ENCODE measurements around the gene DHRS9.
A peak's percentile ranks its signal among the peaks of the same experiment; 100 is the strongest.

DHRS9 gene

DNA sequence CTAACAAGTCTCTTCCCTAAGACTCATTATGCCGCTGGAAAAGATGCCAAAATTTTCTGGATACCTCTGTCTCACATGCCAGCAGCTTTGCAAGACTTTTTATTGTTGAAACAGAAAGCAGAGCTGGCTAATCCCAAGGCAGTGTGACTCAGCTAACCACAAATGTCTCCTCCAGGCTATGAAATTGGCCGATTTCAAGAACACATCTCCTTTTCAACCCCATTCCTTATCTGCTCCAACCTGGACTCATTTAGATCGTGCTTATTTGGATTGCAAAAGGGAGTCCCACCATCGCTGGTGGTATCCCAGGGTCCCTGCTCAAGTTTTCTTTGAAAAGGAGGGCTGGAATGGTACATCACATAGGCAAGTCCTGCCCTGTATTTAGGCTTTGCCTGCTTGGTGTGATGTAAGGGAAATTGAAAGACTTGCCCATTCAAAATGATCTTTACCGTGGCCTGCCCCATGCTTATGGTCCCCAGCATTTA, 26.3 kb downstream of the DHRS9 start:
- H2BK12ac ChIP-seq (ENCODE audit: low read length), result no peak overlapping the region
- H3K9me3 ChIP-seq (ENCODE audit: insufficient read depth, low read depth, low read length), result no peaks in the 10 kb centered on the region
- H3K4ac ChIP-seq (ENCODE audit: low read depth, low read length), result no peak overlapping the region
- H3K27ac ChIP-seq (ENCODE audit: low read depth, low read length), result peak overlapping the region; percentile 38
- no CpG with 5 or more reads among the region's 5 CpGs for WGBS (ENCODE audit: extremely low coverage, insufficient coverage, insufficient read length)
- H3K14ac ChIP-seq (ENCODE audit: low read length), result no peak overlapping the region
- H2AK5ac ChIP-seq (ENCODE audit: low read length), result no peak overlapping the region
- no peaks in the 10 kb centered on the region for H3K36me3 ChIP-seq (ENCODE audit: control insufficient read depth in 1 of 2, insufficient read depth in 2 of 2, low read length in 2 of 2)
- no peaks in the 10 kb centered on the region for H3K79me2 ChIP-seq (ENCODE audit: control insufficient read depth, insufficient read depth, low read length, poor library complexity)
- H3K18ac ChIP-seq (ENCODE audit: low read length), result no peak overlapping the region
- no peak overlapping the region for H3K9ac ChIP-seq (ENCODE audit: low read length)
- H2AFZ ChIP-seq (ENCODE audit: insufficient read depth, low read length, poor library complexity), result no peak overlapping the region
- H4K91ac ChIP-seq (ENCODE audit: low read depth, low read length), result no peak overlapping the region
- H3K4me1 ChIP-seq (ENCODE audit: control insufficient read depth in 1 of 2, insufficient read depth in 2 of 2, low read length in 2 of 2), result peaks cover 2% of the 10 kb centered on the region in 2 experiments
- no peaks in the 10 kb centered on the region for H3K79me1 ChIP-seq (ENCODE audit: low read length)
- no peak overlapping the region for H3K23ac ChIP-seq (ENCODE audit: low read length)
- DNase-seq, result peak; percentile 73 to 93
- no peak overlapping the region for H4K8ac ChIP-seq (ENCODE audit: low read depth, low read length)
- no peak overlapping the region for H2BK5ac ChIP-seq (ENCODE audit: low read depth, low read length, poor library complexity)
- H3K27me3 ChIP-seq (ENCODE audit: insufficient read depth, low read length), result no peaks in the 10 kb centered on the region
- H2BK120ac ChIP-seq (ENCODE audit: insufficient read depth, low read length, poor library complexity), result no peak overlapping the region
- no peak overlapping the region for H3K4me3 ChIP-seq (ENCODE audit: low read depth, low read length)
- H3K4me2 ChIP-seq (ENCODE audit: low read length), result no peak overlapping the region
- H4K12ac ChIP-seq (ENCODE audit: low read depth, low read length), result no peak overlapping the region

DNA sequence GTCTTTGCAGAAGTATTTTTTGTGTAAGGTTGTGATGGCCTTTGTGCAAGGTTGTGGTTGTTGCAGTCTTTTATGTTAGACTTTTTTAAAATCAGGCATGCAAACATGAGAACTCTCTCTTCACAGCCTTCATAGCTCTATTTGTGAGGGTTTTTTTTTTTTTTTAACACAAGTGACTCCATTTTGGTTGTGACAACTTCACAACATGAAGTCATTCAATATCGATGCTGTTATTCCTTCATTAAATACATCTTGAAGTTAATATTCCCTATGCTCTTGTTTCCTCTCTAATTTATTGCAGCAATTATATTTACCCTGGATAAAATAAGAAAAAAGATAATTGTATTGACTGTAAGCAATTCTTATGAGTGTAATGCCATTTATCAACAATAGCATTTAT, 35.5 kb downstream of the DHRS9 start:
- Histone ChIP-seq H3K4me1 (ENCODE audit: control insufficient read depth in 1 of 2, insufficient read depth in 2 of 2, low read length in 2 of 2) (no peaks in the 10 kb centered on the region), H2BK120ac (ENCODE audit: insufficient read depth, low read length, poor library complexity) (no peak overlapping the region), H4K12ac (ENCODE audit: low read depth, low read length) (no peak overlapping the region), H2BK5ac (ENCODE audit: low read depth, low read length, poor library complexity) (no peak overlapping the region), H3K79me2 (ENCODE audit: control insufficient read depth, insufficient read depth, low read length, poor library complexity) (no peaks in the 10 kb centered on the region), H3K23ac (ENCODE audit: low read length) (no peak overlapping the region), H2BK12ac (ENCODE audit: low read length) (no peak overlapping the region), H3K27ac (ENCODE audit: low read depth, low read length) (no peak overlapping the region), H3K9me3 (ENCODE audit: insufficient read depth, low read depth, low read length) (no peaks in the 10 kb centered on the region), H3K18ac (ENCODE audit: low read length) (no peak overlapping the region), H2AFZ (ENCODE audit: insufficient read depth, low read length, poor library complexity) (no peak overlapping the region), H3K4me3 (ENCODE audit: low read depth, low read length) (no peak overlapping the region), H3K9ac (ENCODE audit: low read length) (no peak overlapping the region), H2AK5ac (ENCODE audit: low read length) (no peak overlapping the region), H3K79me1 (ENCODE audit: low read length) (no peaks in the 10 kb centered on the region), H3K36me3 (ENCODE audit: control insufficient read depth in 1 of 2, insufficient read depth in 2 of 2, low read length in 2 of 2) (no peaks in the 10 kb centered on the region), H3K27me3 (ENCODE audit: insufficient read depth, low read length) (no peaks in the 10 kb centered on the region), H3K4ac (ENCODE audit: low read depth, low read length) (no peak overlapping the region), H3K4me2 (ENCODE audit: low read length) (no peak overlapping the region), H4K8ac (ENCODE audit: low read depth, low read length) (no peak overlapping the region), H4K91ac (ENCODE audit: low read depth, low read length) (no peak overlapping the region), H3K14ac (ENCODE audit: low read length) (no peak overlapping the region)
- no peak for DNase-seq
- no CpG with 5 or more reads among the region's 1 CpG for WGBS (ENCODE audit: extremely low coverage, insufficient coverage, insufficient read length)

DNA sequence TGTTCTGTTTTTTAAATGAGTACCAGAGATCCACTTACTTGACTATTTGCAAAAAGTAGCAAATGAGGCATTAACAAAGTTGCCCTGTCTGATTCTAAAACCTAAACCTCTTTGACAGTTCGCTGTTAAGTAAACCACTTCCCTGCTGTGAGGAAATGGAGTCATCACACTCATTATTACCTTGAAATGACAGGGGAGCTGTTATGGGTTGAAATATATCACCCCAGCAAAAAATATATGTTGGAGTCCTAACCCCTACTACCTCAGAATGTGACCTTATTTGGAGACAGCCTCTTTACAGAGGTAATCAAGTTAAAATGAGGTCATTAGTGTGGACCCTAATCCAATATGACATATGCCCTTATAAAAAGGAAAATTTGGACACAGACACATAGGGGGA, 36.1 kb downstream of the DHRS9 start:
- Histone ChIP-seq H2BK12ac (ENCODE audit: low read length) (no peak overlapping the region), H3K27ac (ENCODE audit: low read depth, low read length) (no peak overlapping the region), H3K23ac (ENCODE audit: low read length) (no peak overlapping the region), H3K14ac (ENCODE audit: low read length) (no peak overlapping the region), H3K4me2 (ENCODE audit: low read length) (no peak overlapping the region), H3K4ac (ENCODE audit: low read depth, low read length) (no peak overlapping the region), H3K18ac (ENCODE audit: low read length) (no peak overlapping the region), H2BK5ac (ENCODE audit: low read depth, low read length, poor library complexity) (no peak overlapping the region), H4K91ac (ENCODE audit: low read depth, low read length) (no peak overlapping the region), H3K27me3 (ENCODE audit: insufficient read depth, low read length) (no peaks in the 10 kb centered on the region), H3K4me1 (ENCODE audit: control insufficient read depth in 1 of 2, insufficient read depth in 2 of 2, low read length in 2 of 2) (no peaks in the 10 kb centered on the region), H3K36me3 (ENCODE audit: control insufficient read depth in 1 of 2, insufficient read depth in 2 of 2, low read length in 2 of 2) (no peaks in the 10 kb centered on the region), H3K9ac (ENCODE audit: low read length) (no peak overlapping the region), H3K4me3 (ENCODE audit: low read depth, low read length) (no peak overlapping the region), H3K79me2 (ENCODE audit: control insufficient read depth, insufficient read depth, low read length, poor library complexity) (no peaks in the 10 kb centered on the region), H4K8ac (ENCODE audit: low read depth, low read length) (no peak overlapping the region), H2AFZ (ENCODE audit: insufficient read depth, low read length, poor library complexity) (no peak overlapping the region), H4K12ac (ENCODE audit: low read depth, low read length) (no peak overlapping the region), H3K9me3 (ENCODE audit: insufficient read depth, low read depth, low read length) (no peaks in the 10 kb centered on the region), H3K79me1 (ENCODE audit: low read length) (no peaks in the 10 kb centered on the region), H2BK120ac (ENCODE audit: insufficient read depth, low read length, poor library complexity) (no peak overlapping the region), H2AK5ac (ENCODE audit: low read length) (no peak overlapping the region)
- no CpG with 5 or more reads among the region's 1 CpG for WGBS (ENCODE audit: extremely low coverage, insufficient coverage, insufficient read length)
- no peak for DNase-seq

DNA sequence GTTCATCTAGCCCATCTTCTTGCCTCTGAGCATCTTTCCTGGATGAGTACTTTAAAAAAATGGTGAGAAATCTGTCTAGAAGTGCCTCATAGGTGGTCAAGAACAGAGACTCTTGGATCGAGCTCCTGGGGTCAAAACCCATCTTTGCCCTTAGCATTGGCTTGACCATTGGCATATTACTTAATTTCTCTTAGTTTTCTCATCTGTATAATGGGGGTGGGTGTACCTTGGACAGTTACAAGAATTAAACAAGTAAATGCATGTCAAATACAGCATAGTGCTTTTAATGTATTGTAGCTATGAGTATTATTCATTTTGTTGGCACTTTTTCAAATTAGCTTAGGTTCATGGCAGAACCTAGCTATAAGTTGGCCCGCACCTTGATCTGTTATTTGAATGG, 36.8 kb downstream of the DHRS9 start:
- WGBS (ENCODE audit: extremely low coverage, insufficient coverage, insufficient read length), result no CpG with 5 or more reads among the region's 2 CpGs
- peaks cover under 1% of the 10 kb centered on the region for H3K9me3 ChIP-seq (ENCODE audit: insufficient read depth, low read depth, low read length)
- H3K4me2 ChIP-seq (ENCODE audit: low read length), result no peak overlapping the region
- H3K9ac ChIP-seq (ENCODE audit: low read length), result no peak overlapping the region
- H3K4ac ChIP-seq (ENCODE audit: low read depth, low read length), result no peak overlapping the region
- no peak overlapping the region for H3K18ac ChIP-seq (ENCODE audit: low read length)
- no peaks in the 10 kb centered on the region for H3K79me1 ChIP-seq (ENCODE audit: low read length)
- no peak overlapping the region for H2BK12ac ChIP-seq (ENCODE audit: low read length)
- H3K36me3 ChIP-seq (ENCODE audit: control insufficient read depth in 1 of 2, insufficient read depth in 2 of 2, low read length in 2 of 2), result no peaks in the 10 kb centered on the region
- H3K23ac ChIP-seq (ENCODE audit: low read length), result no peak overlapping the region
- H2BK120ac ChIP-seq (ENCODE audit: insufficient read depth, low read length, poor library complexity), result no peak overlapping the region
- no peak overlapping the region for H2AFZ ChIP-seq (ENCODE audit: insufficient read depth, low read length, poor library complexity)
- no peak for DNase-seq
- no peak overlapping the region for H4K12ac ChIP-seq (ENCODE audit: low read depth, low read length)
- H2AK5ac ChIP-seq (ENCODE audit: low read length), result no peak overlapping the region
- no peak overlapping the region for H3K27ac ChIP-seq (ENCODE audit: low read depth, low read length)
- no peak overlapping the region for H2BK5ac ChIP-seq (ENCODE audit: low read depth, low read length, poor library complexity)
- no peaks in the 10 kb centered on the region for H3K4me1 ChIP-seq (ENCODE audit: control insufficient read depth in 1 of 2, insufficient read depth in 2 of 2, low read length in 2 of 2)
- H4K8ac ChIP-seq (ENCODE audit: low read depth, low read length), result no peak overlapping the region
- no peak overlapping the region for H4K91ac ChIP-seq (ENCODE audit: low read depth, low read length)
- no peaks in the 10 kb centered on the region for H3K27me3 ChIP-seq (ENCODE audit: insufficient read depth, low read length)
- H3K4me3 ChIP-seq (ENCODE audit: low read depth, low read length), result no peak overlapping the region
- no peaks in the 10 kb centered on the region for H3K79me2 ChIP-seq (ENCODE audit: control insufficient read depth, insufficient read depth, low read length, poor library complexity)
- no peak overlapping the region for H3K14ac ChIP-seq (ENCODE audit: low read length)

All from trophoblast cell (in vitro differentiated cells and primary cell).